SK-N-SH (cell line): ENCODE measurements around the gene GCN1. TPM values are rescaled to one million over a fixed set of nuclear protein-coding genes. Genes with fewer than 3 reads are reported as not detected.

Experiments used
- CTCF ChIA-PET: fragments of 300-600, 350-600 bp; formaldehyde crosslinking; extraction: SDS; loops from one replicate; lab custom pipeline; 2021; lab: Yijun Ruan, JAX
- POLR2A ChIA-PET: fragments of 350-600 bp; sonication (Branson Sonifier 250); formaldehyde crosslinking; extraction: SDS; loops from one replicate; lab custom pipeline; 2020; ENCODE audit warnings: antibody characterized with exemption, inconsistent platforms; lab: Yijun Ruan, JAX
- DNase-seq: peaks from one replicate; pipeline ENCODE4 v3.0.0; 2012
- H2AFZ ChIP-seq: fragments of 200-600 bp; sonication (generic); 2 replicates; pipeline ENCODE4 v1.8.1; 2016; ENCODE audit warnings: antibody characterized with exemption, mild to moderate bottlenecking, low read depth
- H3F3A ChIP-seq: fragments of 200-600 bp; sonication (generic); replicated peaks from 2 replicates; pipeline ENCODE3; 2016; ENCODE audit warnings: antibody characterized with exemption, mild to moderate bottlenecking; ENCODE audit not compliant: insufficient read depth
- H3K27ac ChIP-seq, 2 experiments: fragments of 200-500 bp in 1 of 2; fragments of 200-600 bp in 1 of 2; sonication (Bioruptor generic) in 1 of 2; sonication (generic), shearing (Covaris generic) in 1 of 2; 2 replicates each; pipeline versions ENCODE4 v1.5.1 to v1.6.1; 2014 to 2016; ENCODE audit warnings: low read depth in 2 of 2, inconsistent platforms in 1 of 2, low read length in 1 of 2, mild to moderate bottlenecking in 1 of 2, mixed read lengths in 1 of 2
- H3K27me3 ChIP-seq: fragments of 200-600 bp; sonication (generic), shearing (Covaris generic); 2 replicates; pipeline ENCODE4 v1.6.1; 2016; ENCODE audit warnings: mixed run types; ENCODE audit not compliant: insufficient read depth
- H3K36me3 ChIP-seq, 2 experiments: fragments of 200-500 bp in 1 of 2; fragments of 200-600 bp in 1 of 2; sonication (Bioruptor generic) in 1 of 2; sonication (generic) in 1 of 2; replicated peaks in 1 of 2; 2 replicates each; pipeline versions ENCODE3 to v1.5.1; 2014 to 2016; ENCODE audit warnings: low read length in 1 of 2, mild to moderate bottlenecking in 1 of 2; ENCODE audit not compliant: insufficient read depth in 2 of 2, control insufficient read depth in 1 of 2
- H3K4me1 ChIP-seq, 2 experiments: fragments of 200-500 bp in 1 of 2; fragments of 200-600 bp in 1 of 2; sonication (Bioruptor generic) in 1 of 2; sonication (generic), shearing (Covaris generic) in 1 of 2; 2 replicates each; pipeline versions ENCODE4 v1.5.1 to v1.6.1; 2014 to 2016; ENCODE audit warnings: low read depth in 1 of 2, low read length in 1 of 2, mixed run types in 1 of 2; ENCODE audit not compliant: insufficient read depth in 2 of 2, control insufficient read depth in 1 of 2
- H3K4me2 ChIP-seq: fragments of 200-600 bp; sonication (generic), shearing (Covaris generic); 2 replicates; pipeline ENCODE4 v1.6.1; 2017; ENCODE audit warnings: mixed run types
- H3K4me3 ChIP-seq, 2 experiments: fragments of 200-500 bp in 1 of 2; fragments of 200-600 bp in 1 of 2; sonication (Bioruptor generic) in 1 of 2; sonication (generic), shearing (Covaris generic) in 1 of 2; 2 replicates each; pipeline versions ENCODE4 v1.5.1 to v1.8.1; 2014 to 2016; ENCODE audit warnings: low read depth in 2 of 2, inconsistent platforms in 1 of 2, low read length in 1 of 2, mild to moderate bottlenecking in 1 of 2, mixed read lengths in 1 of 2, moderate library complexity in 1 of 2
- H3K79me2 ChIP-seq: fragments of 200-600 bp; sonication (generic); 2 replicates; pipeline ENCODE4 v1.8.1; 2017; ENCODE audit warnings: mild to moderate bottlenecking; ENCODE audit not compliant: insufficient read depth
- H3K9ac ChIP-seq: fragments of 200-600 bp; sonication (generic); 2 replicates; pipeline ENCODE4 v1.6.1; 2017; ENCODE audit warnings: mixed run types
- H3K9me2 ChIP-seq: fragments of 200-600 bp; sonication (generic); 2 replicates; pipeline ENCODE4 v1.6.1; 2017; ENCODE audit warnings: mixed run types
- H3K9me3 ChIP-seq: fragments of 200-600 bp; sonication (generic); 2 replicates; pipeline ENCODE4 v1.6.1; 2017; ENCODE audit warnings: mixed run types, mild to moderate bottlenecking, moderate library complexity
- H4K20me1 ChIP-seq: fragments of 200-600 bp; sonication (generic); 2 replicates; pipeline ENCODE4 v1.6.1; 2017; ENCODE audit warnings: mild to moderate bottlenecking, mixed run types; ENCODE audit not compliant: insufficient read depth
- CHD2 ChIP-seq: fragments of 150-350 bp; IDR thresholded peaks from 2 replicates; pipeline ENCODE4 v1.6.1; 2018; ENCODE audit warnings: low read length; ENCODE audit not compliant: partially characterized antibody
- ELF1 ChIP-seq: IDR thresholded peaks from 2 replicates; pipeline ENCODE4 v1.4.0; 2012
- EP300 ChIP-seq, 2 experiments: IDR thresholded peaks; 2 replicates each; pipeline versions ENCODE4 v1.4.0 to v1.6.1; 2012; ENCODE audit warnings: borderline replicate concordance in 1 of 2, low read depth in 1 of 2, low read length in 1 of 2
- FOXJ3 ChIP-seq: sonication (generic); formaldehyde crosslinking; IDR thresholded peaks from 2 replicates; pipeline ENCODE4 v1.5.1; 2020; ENCODE audit warnings: mild to moderate bottlenecking, missing genetic modification reagents
- GABPA ChIP-seq: IDR thresholded peaks from 2 replicates; pipeline ENCODE4 v1.4.0; 2012; ENCODE audit warnings: low read depth, mild to moderate bottlenecking
- IRF3 ChIP-seq: fragments of 150-350 bp; IDR thresholded peaks from 2 replicates; pipeline ENCODE4 v1.6.1; 2016; ENCODE audit warnings: mild to moderate bottlenecking, low read depth, low read length
- JUND ChIP-seq: IDR thresholded peaks from 2 replicates; pipeline ENCODE4 v1.4.0; 2012
- MXI1 ChIP-seq: IDR thresholded peaks from 2 replicates; pipeline ENCODE4 v1.6.1; 2012; ENCODE audit warnings: mild to moderate bottlenecking, low read depth, low read length, improper control_type of control experiment
- RAD21 ChIP-seq: IDR thresholded peaks from 2 replicates; pipeline ENCODE4 v1.6.1; 2012; ENCODE audit warnings: mild to moderate bottlenecking, low read length
- RFX5 ChIP-seq: IDR thresholded peaks from 2 replicates; pipeline ENCODE4 v1.6.1; 2012; ENCODE audit warnings: mild to moderate bottlenecking, improper control_type of control experiment, low read length
- SMC3 ChIP-seq: IDR thresholded peaks from 2 replicates; pipeline ENCODE4 v1.6.1; 2012; ENCODE audit warnings: low read depth, low read length, improper control_type of control experiment
- TCF12 ChIP-seq: IDR thresholded peaks from 2 replicates; pipeline ENCODE4 v1.4.0; 2012
- ZBTB33 ChIP-seq: IDR thresholded peaks from 2 replicates; pipeline ENCODE4 v1.4.0; 2012; ENCODE audit warnings: low read depth, borderline replicate concordance
- WGBS: methylation state at CpG from one replicate; pipeline ENCODE4 v1.1.6; 2017; ENCODE audit warnings: low lambda C conversion rate; 5-methylcytosine and 5-hydroxymethylcytosine counted together
- polyA plus RNA-seq, 3 experiments: library from polyadenylated mRNA; depleted of rRNA; stranded (reverse); fragments of >200 nt; gene quantifications; 2 replicates each; pipeline ENCODE4 v1.2.3, GENCODE V29; 2012
- TF ChIP-seq, protein P1 (sequence below): IDR thresholded peaks from 2 replicates; pipeline ENCODE4 v1.4.0; 2012; ENCODE audit warnings: low read depth
- TF ChIP-seq, protein P2 (sequence below): IDR thresholded peaks from 2 replicates; pipeline ENCODE4 v1.4.0; 2012; ENCODE audit warnings: low read depth, borderline replicate concordance

Gene GCN1
- polyA plus RNA-seq, 1 of the 3 experiments (the other 2 are of a cell fraction), result 54.4 TPM

DNA sequence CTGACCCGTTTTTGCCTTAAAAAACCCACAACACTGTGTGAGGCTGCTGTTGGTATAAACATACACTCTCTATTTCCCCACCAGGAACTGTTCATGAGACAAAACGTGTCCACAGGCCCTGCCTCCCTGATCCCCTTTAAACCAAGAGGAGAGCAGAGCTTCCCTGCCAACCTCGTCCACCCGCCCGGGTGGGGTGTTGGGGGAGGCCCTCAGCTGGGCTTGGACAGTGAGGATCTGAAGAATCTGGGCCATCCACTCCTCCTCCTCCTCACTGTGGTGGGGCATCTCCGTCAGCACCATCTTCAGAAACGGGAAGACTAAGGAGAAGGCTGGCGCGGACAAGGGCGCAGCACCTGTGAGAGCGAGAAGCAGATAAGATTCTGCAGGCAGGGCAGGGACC is 36.8 kb downstream of the GCN1 start:
- ChIA-PET CTCF (no interaction called here), POLR2A (no interaction called here)
- Histone ChIP-seq H3K27ac (no peak overlapping the region), H3K4me3 (no peak overlapping the region), H3K4me1 (no peaks in the 10 kb centered on the region), H3K4me2 (no peak overlapping the region), H3K9ac (no peak overlapping the region), H3K9me3 (no peaks in the 10 kb centered on the region), H2AFZ (no peak overlapping the region), H3K79me2 (no peaks in the 10 kb centered on the region), H3K36me3 (peaks cover 40 to 96% of the 10 kb centered on the region in 2 experiments), H3K27me3 (no peaks in the 10 kb centered on the region), H3F3A (no peaks in the 10 kb centered on the region), H4K20me1 (no peaks in the 10 kb centered on the region), H3K9me2 (no peaks in the 10 kb centered on the region)
- TF ChIP-seq IRF3 (no peak), SMC3 (no peak), JUND (no peak), RFX5 (no peak), ELF1 (no peak), RAD21 (no peak), MXI1 (no peak), EP300 (IDR thresholded peaks at IDR 0.05; ENCODE audit: borderline replicate concordance in 1 of 2, low read depth in 1 of 2, low read length in 1 of 2) (no peak), FOXJ3 (CRISPR knock-in tag) (no peak), ZBTB33 (no peak), CHD2 (no peak), TCF12 (no peak), GABPA (no peak)
- TF ChIP-seq, protein P1, sequence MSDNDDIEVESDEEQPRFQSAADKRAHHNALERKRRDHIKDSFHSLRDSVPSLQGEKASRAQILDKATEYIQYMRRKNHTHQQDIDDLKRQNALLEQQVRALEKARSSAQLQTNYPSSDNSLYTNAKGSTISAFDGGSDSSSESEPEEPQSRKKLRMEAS, result no peak
- TF ChIP-seq, protein P2, sequence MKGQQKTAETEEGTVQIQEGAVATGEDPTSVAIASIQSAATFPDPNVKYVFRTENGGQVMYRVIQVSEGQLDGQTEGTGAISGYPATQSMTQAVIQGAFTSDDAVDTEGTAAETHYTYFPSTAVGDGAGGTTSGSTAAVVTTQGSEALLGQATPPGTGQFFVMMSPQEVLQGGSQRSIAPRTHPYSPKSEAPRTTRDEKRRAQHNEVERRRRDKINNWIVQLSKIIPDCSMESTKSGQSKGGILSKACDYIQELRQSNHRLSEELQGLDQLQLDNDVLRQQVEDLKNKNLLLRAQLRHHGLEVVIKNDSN, result no peak
- WGBS, result 97% methylated on average over 11 of the region's 11 CpGs
- no peak for DNase-seq
